HepG2 (cell line): ENCODE data around the gene NPHP4. TPM values are rescaled to one million over a fixed set of nuclear protein-coding genes. Genes with fewer than 3 reads are reported as not detected.

Experiments
- BCL3 ChIP-seq: sonication (generic); formaldehyde crosslinking; IDR thresholded peaks from 2 replicates; pipeline ENCODE4 v1.5.1; 2020; ENCODE audit warnings: mild to moderate bottlenecking, missing genetic modification reagents, moderate library complexity
- BORCS8-MEF2B ChIP-seq: sonication (generic); formaldehyde crosslinking; IDR thresholded peaks from 2 replicates; pipeline ENCODE4 v1.8.0; 2022; ENCODE audit warnings: mild to moderate bottlenecking, missing genetic modification reagents
- CREM ChIP-seq, 2 experiments: sonication (generic) in 1 of 2; formaldehyde crosslinking in 1 of 2; IDR thresholded peaks; 2 replicates each; pipeline versions ENCODE4 v1.4.0 to v1.6.1; 2016 to 2020; ENCODE audit warnings: antibody characterized with exemption in 1 of 2, mild to moderate bottlenecking in 1 of 2, missing genetic modification reagents in 1 of 2
- DMAP1 ChIP-seq: IDR thresholded peaks from 2 replicates; pipeline ENCODE4 v1.6.1; 2016
- ERF ChIP-seq: IDR thresholded peaks from 2 replicates; pipeline ENCODE4 v1.6.1; 2018; ENCODE audit warnings: missing biosample characterization, missing genetic modification reagents
- LBX2 ChIP-seq: sonication (generic); formaldehyde crosslinking; IDR thresholded peaks from 2 replicates; pipeline ENCODE4 v1.5.0; 2020; ENCODE audit warnings: missing genetic modification reagents, mild to moderate bottlenecking, borderline replicate concordance
- NRL ChIP-seq: sonication (generic); formaldehyde crosslinking; IDR thresholded peaks from 2 replicates; pipeline ENCODE4 v1.5.0; 2020; ENCODE audit warnings: missing genetic modification reagents, mild to moderate bottlenecking, moderate library complexity, borderline replicate concordance
- TEAD3 ChIP-seq: optimal IDR thresholded peaks from 2 replicates; pipeline ENCODE3; 2016; ENCODE audit warnings: borderline replicate concordance
- ZGPAT ChIP-seq: IDR thresholded peaks from 2 replicates; pipeline ENCODE4 v1.6.1; 2016; ENCODE audit warnings: mild to moderate bottlenecking
- ZNF335 ChIP-seq: sonication (generic); formaldehyde crosslinking; IDR thresholded peaks from 2 replicates; pipeline ENCODE4 v1.4.0; 2020; ENCODE audit warnings: missing genetic modification reagents
- ZNF614 ChIP-seq: IDR thresholded peaks from 2 replicates; pipeline ENCODE4 v1.6.1; 2018; ENCODE audit warnings: missing biosample characterization, missing genetic modification reagents, inconsistent platforms, borderline replicate concordance
- polyA plus RNA-seq, 8 experiments: library from polyadenylated mRNA; depleted of rRNA in 3 of 8; stranded (reverse) in 7 of 8; unstranded in 1 of 8; fragments of >200 nt; fragmentation: Illumina TruSeq in 4 of 8; extraction: Trizol in 4 of 8; gene quantifications; 2 replicates each; pipeline versions ENCODE4 v1.2.1 to v1.2.3, GENCODE V29; 2011 to 2016; ENCODE audit warnings: low read depth in 4 of 8, missing spikeins in 1 of 8, mixed read lengths in 1 of 8; ENCODE audit not compliant: insufficient read depth in 1 of 8
- total RNA-seq, 5 experiments: library from RNA; depleted of rRNA; stranded (reverse); fragments of >200 nt; fragmentation: Illumina TruSeq; extraction: Trizol; gene quantifications; 2 replicates each; pipeline ENCODE4 v1.2.3, GENCODE V29; 2016; ENCODE audit warnings: low read depth in 1 of 5
- TF ChIP-seq, protein P1 (sequence below): sonication (generic); formaldehyde crosslinking; IDR thresholded peaks from 2 replicates; pipeline ENCODE4 v1.5.0; 2020; ENCODE audit warnings: missing genetic modification reagents, mild to moderate bottlenecking, borderline replicate concordance

NPHP4 gene
- total and polyA plus RNA-seq, 2 of the 13 experiments (the other 11 are each of a cell fraction or from before 2014, with no cell fraction given), result 4.4 to 6.8 TPM

DNA sequence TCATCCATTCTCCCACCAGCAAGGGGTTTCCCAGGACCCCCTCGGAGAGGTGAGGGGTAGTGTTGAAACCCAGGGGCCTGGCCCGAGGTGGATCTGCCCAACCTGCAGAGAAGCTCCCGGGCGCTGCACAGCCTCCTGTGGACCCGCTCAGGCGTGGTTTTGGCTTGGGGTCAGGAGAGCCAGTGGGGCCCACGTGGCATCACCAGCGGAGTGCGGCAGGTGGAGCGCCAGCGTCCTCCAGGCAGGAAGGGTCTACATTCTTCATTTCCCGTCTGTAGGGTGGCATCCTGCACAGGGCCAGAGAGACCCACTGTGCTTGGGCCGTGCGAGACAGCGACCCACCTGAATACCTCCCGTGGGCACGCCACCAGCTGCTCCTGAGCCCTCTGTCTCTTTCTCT, 135.2 kb downstream of the NPHP4 start (continued):
- no peak for TF ChIP-seq CREM (IDR thresholded peaks at IDR 0.05)
- no peak for TF ChIP-seq CREM (CRISPR knock-in tag; IDR thresholded peaks at IDR 0.05)
- TF ChIP-seq ERF, result no peak
- no peak for TF ChIP-seq LBX2
- TF ChIP-seq BCL3, result no peak
- TF ChIP-seq ZNF614 (CRISPR knock-in tag), result no peak
- TF ChIP-seq ZNF335 (CRISPR knock-in tag), result no peak
- no peak for TF ChIP-seq NRL (CRISPR knock-in tag)
- no peak for TF ChIP-seq ZGPAT
- TF ChIP-seq DMAP1 (CRISPR knock-in tag), result no peak
- no peak for TF ChIP-seq BORCS8-MEF2B (CRISPR knock-in tag)
- no peak for TF ChIP-seq TEAD3 (CRISPR knock-in tag)
- TF ChIP-seq, protein P1, sequence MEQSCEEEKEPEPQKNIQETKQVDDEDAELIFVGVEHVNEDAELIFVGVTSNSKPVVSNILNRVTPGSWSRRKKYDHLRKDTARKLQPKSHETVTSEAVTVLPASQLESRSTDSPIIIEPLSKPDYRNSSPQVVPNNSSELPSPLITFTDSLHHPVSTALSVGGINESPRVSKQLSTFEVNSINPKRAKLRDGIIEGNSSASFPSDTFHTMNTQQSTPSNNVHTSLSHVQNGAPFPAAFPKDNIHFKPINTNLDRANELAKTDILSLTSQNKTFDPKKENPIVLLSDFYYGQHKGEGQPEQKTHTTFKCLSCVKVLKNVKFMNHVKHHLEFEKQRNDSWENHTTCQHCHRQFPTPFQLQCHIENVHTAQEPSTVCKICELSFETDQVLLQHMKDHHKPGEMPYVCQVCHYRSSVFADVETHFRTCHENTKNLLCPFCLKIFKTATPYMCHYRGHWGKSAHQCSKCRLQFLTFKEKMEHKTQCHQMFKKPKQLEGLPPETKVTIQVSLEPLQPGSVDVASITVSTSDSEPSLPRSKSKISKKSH (CRISPR knock-in tag), result no peak
